Cerebellar cortex (tissue), 1 donor: ENCODE measurements around the gene HTT.
A peak's percentile ranks its signal among the peaks of the same experiment; 100 is the strongest.

Experiments
- DNase-seq: peaks from one replicate; pipeline ENCODE4 v3.0.0-alpha.2; 2015; ENCODE audit warnings: low spot score

HTT gene

DNA sequence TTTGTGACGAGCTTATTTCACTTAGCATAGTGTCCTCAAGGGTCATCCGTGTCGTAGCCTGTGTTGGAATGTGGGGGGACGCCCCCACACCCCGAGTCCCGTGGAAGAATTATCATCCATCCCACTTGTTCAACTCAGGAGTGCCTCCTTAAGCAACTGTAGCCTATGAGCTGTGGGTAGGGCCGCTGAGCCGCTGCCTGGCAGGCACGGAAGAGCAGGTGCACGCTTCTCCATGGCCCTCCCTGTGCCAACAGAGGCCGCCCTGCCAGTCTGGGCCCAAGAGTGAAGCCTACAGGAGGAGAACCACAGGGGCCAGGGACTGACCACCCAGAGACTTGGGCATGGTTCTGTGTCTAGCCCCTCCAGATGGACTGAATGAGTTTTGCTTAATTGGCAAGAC lies 216.0 kb downstream of the HTT start:
- peak; percentile 66 for DNase-seq

GRCh38 chr4:3290889-3291321 lies 216.4 kb downstream of the HTT start:
- DNase-seq = peak; percentile 59

GRCh38 chr4:3291411-3291968 lies 217.0 kb downstream of the HTT start:
- peak; percentile 84 for DNase-seq

- peak; percentile 40 for DNase-seq
Observed at GRCh38 chr4:3291969-3292570, 217.6 kb downstream of the HTT start.

DNA sequence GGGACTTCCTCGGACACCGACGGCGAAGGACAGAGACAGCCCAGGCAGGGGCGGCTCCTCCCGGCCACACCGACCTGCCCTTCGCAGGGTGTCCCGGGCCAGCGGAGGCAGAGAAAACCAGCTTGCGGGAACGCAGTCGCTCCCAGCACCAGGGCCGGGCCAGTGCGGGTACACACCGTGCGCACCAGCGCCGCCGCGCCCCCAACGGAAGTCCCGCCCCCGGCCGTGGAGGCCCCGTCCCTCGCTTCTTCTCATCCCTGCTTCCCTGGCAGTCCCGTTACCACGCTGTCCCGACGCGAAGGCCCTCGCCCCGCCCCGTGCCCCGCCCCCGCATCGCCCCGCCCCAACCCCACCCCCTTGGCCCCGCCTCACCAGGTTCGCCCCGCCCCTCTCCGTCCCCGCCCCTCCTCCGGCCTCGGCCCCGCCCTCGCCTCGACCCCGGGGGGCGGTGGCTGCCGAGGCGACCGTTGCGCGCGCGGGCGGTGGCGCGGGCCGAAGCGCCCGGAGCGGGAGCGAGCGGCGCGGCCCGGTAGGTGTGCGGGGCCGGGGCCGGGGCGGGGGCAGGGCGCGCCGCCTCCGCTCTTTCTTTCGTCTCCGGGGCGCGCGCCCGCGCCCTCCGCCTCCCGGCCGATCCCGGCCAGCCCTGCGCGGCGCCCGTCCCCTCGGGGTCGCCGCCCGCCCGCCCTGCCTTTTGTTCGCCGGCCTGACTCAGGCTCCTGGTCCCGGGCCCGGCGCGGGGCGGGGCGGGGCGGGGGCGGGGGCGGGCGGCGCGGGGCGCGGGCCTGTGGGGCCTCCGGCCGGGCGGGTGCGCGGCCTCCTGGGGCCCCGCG lies 218.3 kb downstream of the HTT start, which contains the start of gene RGS12:
Gene RGS12, plus strand, starts transcription at position 451 of the 830 bp plus-strand sequence. CDS start 23,150 bp downstream, outside the sequence.
- peak; percentile 93 for DNase-seq
